Measurements from ENCODE around the gene TMEM44. TPM values are rescaled to one million over a fixed set of nuclear protein-coding genes. Genes with fewer than 3 reads are reported as not detected.

Gene TMEM44
- total and polyA plus RNA-seq, 2 donors (not counting 3 experiments of a cell fraction or from before 2014, with no cell fraction given): 93.8 to 125 TPM

DNA sequence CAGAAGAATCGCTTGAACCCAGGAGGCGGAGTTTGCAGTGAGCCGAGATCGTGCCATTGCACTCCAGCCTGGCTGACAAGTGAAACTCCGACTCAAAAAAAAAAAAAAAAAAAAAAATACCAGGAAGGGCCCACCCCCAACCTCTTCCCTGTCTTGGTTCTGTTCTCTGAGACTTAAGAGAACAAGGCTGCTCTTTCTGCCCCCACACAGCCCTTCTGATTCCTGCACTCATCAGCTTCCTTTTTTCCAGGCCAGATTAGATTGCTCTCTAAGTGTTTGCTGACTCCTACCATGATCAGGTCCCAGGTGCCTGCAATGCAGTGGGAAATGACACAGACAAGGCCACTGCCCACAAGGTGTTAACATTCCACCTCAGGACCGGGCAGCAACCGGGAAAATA is 13.0 kb downstream of the TMEM44 start:
- H3K79me2 ChIP-seq (ENCODE audit: control insufficient read depth, insufficient read depth, low read length): no peaks in the 10 kb centered on the region
- H3K9ac ChIP-seq (replicated peaks; ENCODE audit: extremely low read depth, insufficient read depth, low read length): no peak overlapping the region
- H3K9me1 ChIP-seq (replicated peaks; ENCODE audit: control insufficient read depth, extremely low read depth, insufficient read depth, low read length): no peaks in the 10 kb centered on the region
- H3K27ac ChIP-seq (ENCODE audit: insufficient read depth, low read depth, low read length): no peak overlapping the region
- CTCF ChIA-PET: interaction anchor here (0.7 to 2.8 kb wide), 3 partner anchors 20 to 1307 kb away, joined by 3 to 8 read pairs (median 5); partner anchors contain the start of gene LSG1
- BruUV-seq (replicated peaks): no TSS peak
- FAIRE-seq (no peak), DNase-seq (ENCODE audit: low read depth, low spot score) (no peak)
- H4K20me1 ChIP-seq (replicated peaks; ENCODE audit: control insufficient read depth, extremely low read depth, insufficient read depth, low read length): no peaks in the 10 kb centered on the region
- H3K4me3 ChIP-seq (replicated peaks in 1 of 3; ENCODE audit: insufficient read depth in 1 of 3, low read depth in 1 of 3, low read length in 3 of 3): no peak overlapping the region
- no peak for TF ChIP-seq POLR2A (IDR thresholded peaks at IDR 0.05; ENCODE audit: low read depth, low read length)
- TF ChIP-seq FOS (IDR thresholded peaks at IDR 0.05; ENCODE audit: borderline replicate concordance, insufficient read depth, low read length): no peak
- no peak for TF ChIP-seq GATA2 (IDR thresholded peaks at IDR 0.05; ENCODE audit: insufficient read depth, insufficient read length, low read depth, low read length)
- TF ChIP-seq, protein P1, sequence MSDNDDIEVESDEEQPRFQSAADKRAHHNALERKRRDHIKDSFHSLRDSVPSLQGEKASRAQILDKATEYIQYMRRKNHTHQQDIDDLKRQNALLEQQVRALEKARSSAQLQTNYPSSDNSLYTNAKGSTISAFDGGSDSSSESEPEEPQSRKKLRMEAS (IDR thresholded peaks at IDR 0.05; ENCODE audit: insufficient read depth, insufficient read length): no peak
- no peak for TF ChIP-seq POLR2AphosphoS5 (IDR thresholded peaks at IDR 0.05; ENCODE audit: insufficient read depth, low read depth, low read length)
- TF ChIP-seq MYC (IDR thresholded peaks at IDR 0.05; ENCODE audit: low read depth, low read length): no peak
- TF ChIP-seq, protein P2, sequence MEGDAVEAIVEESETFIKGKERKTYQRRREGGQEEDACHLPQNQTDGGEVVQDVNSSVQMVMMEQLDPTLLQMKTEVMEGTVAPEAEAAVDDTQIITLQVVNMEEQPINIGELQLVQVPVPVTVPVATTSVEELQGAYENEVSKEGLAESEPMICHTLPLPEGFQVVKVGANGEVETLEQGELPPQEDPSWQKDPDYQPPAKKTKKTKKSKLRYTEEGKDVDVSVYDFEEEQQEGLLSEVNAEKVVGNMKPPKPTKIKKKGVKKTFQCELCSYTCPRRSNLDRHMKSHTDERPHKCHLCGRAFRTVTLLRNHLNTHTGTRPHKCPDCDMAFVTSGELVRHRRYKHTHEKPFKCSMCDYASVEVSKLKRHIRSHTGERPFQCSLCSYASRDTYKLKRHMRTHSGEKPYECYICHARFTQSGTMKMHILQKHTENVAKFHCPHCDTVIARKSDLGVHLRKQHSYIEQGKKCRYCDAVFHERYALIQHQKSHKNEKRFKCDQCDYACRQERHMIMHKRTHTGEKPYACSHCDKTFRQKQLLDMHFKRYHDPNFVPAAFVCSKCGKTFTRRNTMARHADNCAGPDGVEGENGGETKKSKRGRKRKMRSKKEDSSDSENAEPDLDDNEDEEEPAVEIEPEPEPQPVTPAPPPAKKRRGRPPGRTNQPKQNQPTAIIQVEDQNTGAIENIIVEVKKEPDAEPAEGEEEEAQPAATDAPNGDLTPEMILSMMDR (IDR thresholded peaks at IDR 0.05; ENCODE audit: extremely low read depth in 1 of 2, insufficient read depth in 1 of 2, low read depth in 1 of 2, low read length in 2 of 2): no peak
- TF ChIP-seq JUN (IDR thresholded peaks at IDR 0.05; ENCODE audit: borderline replicate concordance, insufficient read depth, insufficient read length, low read depth): no peak
- TF ChIP-seq EZH2 (IDR thresholded peaks at IDR 0.05; ENCODE audit: borderline replicate concordance, low read depth, low read length, severe bottlenecking): no peak
- H3K9me3 ChIP-seq (replicated peaks; ENCODE audit: control insufficient read depth, insufficient read depth, low read length): no peaks in the 10 kb centered on the region
- dilution Hi-C loops (cut with MboI; ENCODE audit: extremely low pct_ligation_motif_present, low sequenced_read_pairs): no loop called here
- intact Hi-C loops (cut with micrococcal nuclease): no loop called here
- H3K36me3 ChIP-seq (ENCODE audit: control insufficient read depth in 2 of 2, extremely low read depth in 1 of 2, insufficient read depth in 2 of 2, low read length in 2 of 2): peaks cover 18 to 64% of the 10 kb centered on the region in 2 experiments
- POLR2A ChIA-PET: no interaction called here
- H3K27me3 ChIP-seq (ENCODE audit: control insufficient read depth in 2 of 2, insufficient read depth in 2 of 2, low read length in 2 of 2): no peaks in the 10 kb centered on the region
- H2AFZ ChIP-seq (ENCODE audit: low read depth, low read length): no peak overlapping the region
- H3K4me2 ChIP-seq (ENCODE audit: insufficient read depth, low read length): no peak overlapping the region
- no peaks in the 10 kb centered on the region for H3K4me1 ChIP-seq (ENCODE audit: control insufficient read depth, extremely low read depth, insufficient read depth, low read length)
